Measurements from ENCODE around the gene PTOV1.

Gene PTOV1

DNA sequence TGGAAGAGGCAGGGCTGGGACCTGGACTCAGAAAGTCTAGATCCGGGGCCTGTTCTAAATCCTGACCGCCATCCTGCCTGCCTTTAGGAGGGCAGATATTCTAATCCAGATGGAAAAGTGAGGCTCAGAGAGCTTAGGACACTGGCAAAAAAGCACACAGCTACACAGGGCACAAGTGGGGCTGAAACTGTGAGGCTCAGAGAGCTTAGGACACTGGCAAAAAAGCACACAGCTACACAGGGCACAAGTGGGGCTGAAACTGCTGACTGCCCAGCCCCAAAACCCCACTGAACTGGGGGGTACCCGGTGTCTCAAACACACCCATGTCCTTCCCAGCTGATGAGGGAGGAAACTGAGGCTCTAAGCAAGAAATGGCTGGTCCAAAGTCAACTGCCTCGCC is 24.2 kb downstream of the PTOV1 start:
- no peak for DNase-seq

GRCh38 chr19:49875857-49876421 is 25.0 kb downstream of the PTOV1 start:
- DNase-seq = peak; percentile 44

DNA sequence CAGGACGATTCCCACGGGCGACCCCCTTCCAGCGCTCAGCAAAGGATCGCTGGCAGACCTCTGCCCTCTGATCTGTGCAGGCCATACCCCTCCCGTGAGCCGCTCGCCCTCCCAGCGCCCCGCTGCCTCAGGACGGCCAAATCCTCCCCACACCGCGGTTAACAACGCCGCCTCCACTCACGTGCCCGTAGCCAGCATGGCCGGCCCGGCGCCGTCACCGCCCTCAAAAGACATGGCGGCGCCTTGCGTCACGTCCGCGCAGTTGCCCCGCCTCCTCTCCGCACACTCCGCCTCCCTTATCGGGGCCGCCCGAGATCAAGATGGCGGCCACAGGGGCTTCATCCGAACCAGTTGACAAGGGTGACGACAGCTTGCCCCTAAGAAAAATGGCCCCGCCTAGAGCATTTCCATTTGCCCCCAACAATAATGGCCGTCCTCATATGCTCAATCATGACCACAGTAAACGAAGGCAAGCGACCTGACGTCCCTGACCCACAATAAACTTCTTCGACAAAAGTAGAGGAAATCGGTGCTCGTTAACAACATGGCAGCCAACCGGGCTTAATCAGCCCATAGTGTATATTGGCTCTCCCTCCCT is 25.6 kb downstream of the PTOV1 start:
- DNase-seq = peak; percentile 99

GRCh38 chr19:49877020-49877878 is 26.3 kb downstream of the PTOV1 start, which contains the start of the genes AKT1S1 and TBC1D17:
TSS of gene AKT1S1 (minus strand) at chr19:49877355. CDS start at chr19:49873295, 4,060 bp downstream.
TSS of gene TBC1D17 (plus strand) at chr19:49877702. CDS start at chr19:49877724, 22 bp downstream.
- peak; percentile 100 for DNase-seq

- DNase-seq = peak; percentile 98
Observed at GRCh38 chr19:49877879-49878743, 27.2 kb downstream of the PTOV1 start.

GRCh38 chr19:49878744-49879070 is 27.7 kb downstream of the PTOV1 start:
- no peak for DNase-seq

DNA sequence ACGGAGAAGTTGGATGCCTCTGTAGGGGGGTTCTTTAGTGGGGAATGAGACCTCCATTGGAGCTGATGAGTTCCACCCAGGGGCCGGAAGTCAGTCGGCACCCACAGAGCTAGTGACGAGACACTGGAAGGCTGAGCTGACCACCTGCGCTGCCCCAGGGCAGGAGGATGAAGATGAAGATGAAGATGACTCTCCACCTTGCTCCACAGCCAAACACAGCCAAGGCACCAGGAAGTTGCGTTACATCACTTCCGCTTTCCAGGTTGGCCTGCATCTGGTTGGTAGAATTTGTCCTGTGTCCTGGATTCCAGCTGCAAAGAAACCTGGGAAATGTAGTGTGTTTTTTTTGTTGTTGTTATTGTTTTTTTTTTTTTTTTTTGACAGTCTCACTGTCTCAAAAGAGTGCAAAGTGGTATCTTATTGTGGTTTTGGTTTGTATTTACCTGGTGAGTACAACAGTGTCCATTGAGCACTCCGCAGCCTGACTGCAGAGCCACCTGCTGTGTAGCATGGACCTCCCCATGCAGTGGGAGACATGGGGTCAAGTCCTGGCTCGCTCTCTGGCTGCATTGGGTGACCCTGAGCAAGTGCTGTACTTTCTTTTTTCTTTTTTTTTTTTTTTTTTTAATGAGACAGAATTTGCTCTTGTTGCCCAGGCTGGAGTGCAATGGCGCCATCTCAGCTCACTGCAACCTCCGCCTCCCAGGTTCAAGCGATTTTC is 28.4 kb downstream of the PTOV1 start:
- DNase-seq = no peak

GRCh38 chr19:49880162-49880869 is 29.4 kb downstream of the PTOV1 start:
- no peak for DNase-seq

- no peak for DNase-seq
Observed at GRCh38 chr19:49881186-49881585, 30.2 kb downstream of the PTOV1 start.

DNA sequence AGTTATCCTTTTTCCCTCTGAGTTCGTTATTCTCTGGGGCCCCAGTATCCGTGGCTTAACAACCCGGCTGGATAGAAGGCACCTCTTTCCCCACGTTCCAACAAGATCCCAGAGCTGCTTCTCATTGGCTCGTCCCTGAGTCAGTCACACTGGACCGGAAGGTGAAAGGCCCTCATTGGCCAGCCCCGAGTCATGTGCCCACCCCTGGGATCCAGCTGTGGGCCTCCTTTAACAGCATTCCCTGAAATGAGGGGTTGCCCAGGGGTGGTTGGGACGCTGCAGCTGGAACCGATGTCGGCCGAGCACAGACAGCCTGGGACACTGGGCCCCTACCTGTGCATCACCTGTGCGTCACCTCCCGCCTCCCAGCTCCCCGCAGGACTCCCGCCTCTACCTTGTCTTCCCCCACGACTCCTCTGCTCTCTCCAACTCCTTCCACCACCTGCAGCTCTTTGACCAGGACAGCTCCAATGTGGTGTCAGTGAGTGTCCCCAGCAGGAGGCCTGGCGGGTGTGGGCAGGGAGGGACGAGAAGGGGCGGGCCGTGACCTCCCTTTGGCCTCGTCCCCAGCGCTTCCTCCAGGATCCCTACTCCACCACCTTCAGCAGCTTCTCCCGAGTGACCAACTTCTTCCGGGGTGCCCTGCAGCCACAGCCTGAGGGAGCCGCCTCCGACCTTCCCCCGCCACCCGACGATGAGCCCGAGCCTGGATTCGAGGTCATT is 30.9 kb downstream of the PTOV1 start:
- no peak for DNase-seq

DNA sequence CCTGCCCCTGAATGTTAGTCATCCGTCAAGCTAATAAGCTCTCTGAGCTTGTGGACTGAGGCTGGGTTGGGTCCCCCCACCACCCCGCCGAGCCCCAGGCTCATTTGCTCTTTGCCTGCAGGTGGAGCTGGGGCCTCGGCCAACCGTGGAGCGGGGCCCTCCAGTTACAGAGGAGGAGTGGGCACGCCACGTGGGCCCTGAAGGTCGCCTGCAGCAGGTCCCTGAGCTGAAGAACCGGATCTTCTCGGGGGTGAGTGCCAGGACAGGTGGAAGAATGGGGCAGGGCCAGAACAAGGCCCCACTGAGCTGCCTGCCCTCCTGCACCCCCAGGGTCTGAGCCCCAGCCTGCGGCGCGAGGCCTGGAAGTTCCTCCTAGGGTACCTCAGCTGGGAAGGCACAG is 31.7 kb downstream of the PTOV1 start:
- DNase-seq = no peak

DNA sequence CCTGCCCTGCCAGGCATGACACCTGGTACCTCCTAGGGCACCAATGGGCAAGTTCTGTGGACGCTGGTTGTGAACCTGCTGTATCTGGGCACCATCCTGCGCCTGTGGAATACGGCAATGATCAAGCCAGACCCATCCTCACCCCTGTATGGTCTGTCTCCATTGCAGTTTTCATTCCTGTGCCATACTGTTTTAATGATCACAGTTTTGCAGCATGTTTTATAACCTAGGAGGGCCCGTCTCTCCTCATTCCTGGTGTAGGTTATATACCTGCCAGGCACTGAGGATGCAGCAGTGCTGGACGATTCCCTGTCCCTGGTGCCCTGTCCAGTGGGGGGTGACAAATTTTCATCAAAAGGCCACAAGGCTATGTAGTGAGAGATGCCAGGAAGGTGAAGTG is 32.1 kb downstream of the PTOV1 start:
- no peak for DNase-seq

- no peak for DNase-seq
Observed at GRCh38 chr19:49884109-49884508, 33.1 kb downstream of the PTOV1 start.

- DNase-seq = no peak
Observed at GRCh38 chr19:49884760-49885159, 33.8 kb downstream of the PTOV1 start.

DNA sequence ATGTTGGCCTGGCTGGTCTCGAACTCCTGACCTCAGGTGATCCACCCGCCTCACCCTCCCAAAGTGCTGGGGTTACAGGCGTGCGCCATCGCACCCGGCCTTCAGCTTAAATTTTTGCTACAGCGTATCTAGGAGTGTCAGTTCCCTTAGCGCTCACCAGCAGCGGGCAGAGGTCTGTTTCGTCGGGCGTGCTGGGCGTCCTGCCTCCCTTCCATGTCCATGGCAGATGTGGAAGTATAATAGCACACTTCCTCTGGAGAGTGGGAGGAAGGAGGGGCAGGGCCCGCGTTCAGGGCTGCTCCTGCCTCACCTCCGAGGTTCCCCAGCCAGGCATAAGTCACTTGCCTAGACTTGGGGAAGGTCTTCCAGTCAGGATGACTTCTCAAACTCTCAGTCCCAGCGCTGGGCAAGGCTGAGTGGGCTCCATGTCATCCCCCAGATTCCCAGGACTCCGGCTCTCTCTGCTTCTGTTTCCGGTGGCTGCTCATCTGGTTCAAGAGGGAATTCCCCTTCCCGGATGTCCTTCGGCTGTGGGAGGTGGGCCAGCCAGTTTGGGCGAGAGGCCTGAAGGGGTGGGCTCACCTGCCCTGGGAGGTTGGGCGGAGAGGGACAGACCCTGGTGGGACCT is 36.2 kb downstream of the PTOV1 start:
- no peak for DNase-seq

DNA sequence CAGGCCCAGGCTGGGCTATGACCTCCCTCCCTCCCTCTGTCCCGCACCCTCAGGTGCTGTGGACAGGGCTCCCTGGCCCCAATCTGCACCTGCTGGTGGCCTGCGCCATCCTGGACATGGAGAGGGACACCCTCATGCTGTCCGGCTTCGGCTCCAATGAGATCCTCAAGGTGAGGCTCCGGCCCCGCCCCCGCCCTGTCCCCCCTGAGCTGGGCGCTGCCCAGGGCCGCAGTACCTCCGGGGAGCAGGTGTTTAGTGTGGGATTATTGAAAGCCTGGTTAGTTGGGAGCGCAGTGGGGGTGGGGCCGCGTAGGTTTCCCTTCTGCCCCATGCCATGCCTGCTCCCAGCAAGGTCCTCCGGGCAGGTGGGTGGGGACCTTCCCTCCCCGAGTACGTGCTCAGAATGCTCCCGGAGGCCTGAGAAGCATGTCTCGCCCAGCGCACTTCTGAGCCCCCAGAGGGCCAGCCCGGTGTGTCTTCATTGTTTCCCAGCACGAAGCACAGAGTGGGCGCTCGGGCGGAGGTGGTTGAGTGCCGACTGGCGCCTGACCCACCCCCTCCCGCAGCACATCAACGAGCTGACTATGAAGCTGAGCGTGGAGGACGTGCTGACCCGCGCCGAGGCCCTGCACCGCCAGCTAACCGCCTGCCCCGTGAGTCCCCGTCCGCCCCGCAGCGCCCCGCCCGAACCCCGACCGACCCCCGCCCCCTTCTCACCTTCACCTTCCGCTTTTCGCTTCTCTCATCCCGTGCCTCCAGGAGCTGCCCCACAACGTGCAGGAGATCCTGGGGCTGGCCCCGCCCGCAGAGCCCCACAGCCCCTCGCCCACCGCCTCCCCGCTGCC is 36.9 kb downstream of the PTOV1 start:
- DNase-seq = no peak

DNA sequence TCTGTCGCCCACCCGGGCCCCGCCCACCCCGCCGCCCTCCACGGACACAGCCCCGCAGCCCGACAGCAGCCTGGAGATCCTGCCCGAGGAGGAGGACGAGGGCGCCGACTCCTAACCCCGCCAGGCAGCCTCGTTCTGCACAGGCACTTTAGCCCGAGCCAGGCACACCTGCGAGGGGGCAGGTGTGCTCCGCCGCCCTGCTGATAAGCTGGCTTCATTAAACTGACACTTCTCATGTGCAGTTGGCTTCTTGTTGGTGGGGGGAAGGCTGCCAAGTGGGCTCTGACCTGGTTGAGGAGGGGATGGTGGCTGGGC is 37.5 kb downstream of the PTOV1 start:
- DNase-seq = no peak

GRCh38 chr19:49889038-49889686 is 38.2 kb downstream of the PTOV1 start:
- no peak for DNase-seq
